GM21360 (cell line): ENCODE data around the gene HEXA.
A peak's percentile ranks its signal among the peaks of the same experiment; 100 is the strongest.

Experiments used
- ATAC-seq: cut with Tn5 transposase; IDR thresholded peaks from one replicate; pipeline ENCODE4 v1.9.1; 2021; ENCODE audit warnings: mild to moderate bottlenecking, moderate library complexity; ENCODE audit not compliant: unreplicated experiment

HEXA gene

GRCh38 chr15:72323752-72324151, 52.1 kb downstream of the HEXA start:
- no peak for ATAC-seq

GRCh38 chr15:72319985-72320671, 55.7 kb downstream of the HEXA start, which contains the start of gene CELF6:
TSS of gene CELF6 (minus strand) at chr15:72320157. CDS start at chr15:72319874, 283 bp downstream.
- ATAC-seq: peak; percentile 55

- peak; percentile 19 for ATAC-seq
These were observed 56.3 kb downstream of the HEXA start for GRCh38 chr15:72319360-72319984.

- ATAC-seq: no peak
These were observed 57.3 kb downstream of the HEXA start for GRCh38 chr15:72318408-72318942.

GRCh38 chr15:72315706-72316370, 60.0 kb downstream of the HEXA start:
- no peak for ATAC-seq

GRCh38 chr15:72313881-72314280, 61.9 kb downstream of the HEXA start:
- ATAC-seq: no peak

- no peak for ATAC-seq
These were observed 62.4 kb downstream of the HEXA start for GRCh38 chr15:72313448-72313840.

GRCh38 chr15:72312605-72313447, 63.0 kb downstream of the HEXA start:
- ATAC-seq: no peak

GRCh38 chr15:72307026-72307425, 68.8 kb downstream of the HEXA start:
- ATAC-seq: no peak

- ATAC-seq: no peak
These were observed 69.5 kb downstream of the HEXA start for GRCh38 chr15:72306211-72306785.

GRCh38 chr15:72304596-72304995, 71.2 kb downstream of the HEXA start:
- ATAC-seq: no peak

- no peak for ATAC-seq
These were observed 72.9 kb downstream of the HEXA start for GRCh38 chr15:72302955-72303354.
